GM21723 (cell line): ENCODE measurements around the gene ARID1B.

Source experiments
- ATAC-seq: cut with Tn5 transposase; IDR thresholded peaks from one replicate; pipeline ENCODE4 v1.9.1; 2021; ENCODE audit warnings: mild to moderate bottlenecking, moderate library complexity; ENCODE audit not compliant: unreplicated experiment

ARID1B gene

GRCh38 chr6:157229713-157230112, 452.5 kb downstream of the ARID1B start:
- ATAC-seq, result no peak

GRCh38 chr6:157230910-157231309, 453.7 kb downstream of the ARID1B start:
- no peak for ATAC-seq

GRCh38 chr6:157232161-157232895, 455.1 kb downstream of the ARID1B start:
- ATAC-seq, result no peak

GRCh38 chr6:157233156-157233555, 456.0 kb downstream of the ARID1B start:
- no peak for ATAC-seq

GRCh38 chr6:157233686-157234085, 456.5 kb downstream of the ARID1B start:
- ATAC-seq, result no peak

GRCh38 chr6:157235600-157236039, 458.4 kb downstream of the ARID1B start:
- ATAC-seq, result no peak

GRCh38 chr6:157236040-157236725, 459.0 kb downstream of the ARID1B start:
- ATAC-seq, result no peak

- ATAC-seq, result no peak
Observed at GRCh38 chr6:157238346-157238745, 461.2 kb downstream of the ARID1B start.

GRCh38 chr6:157239148-157239547, 462.0 kb downstream of the ARID1B start:
- no peak for ATAC-seq

- ATAC-seq, result no peak
Observed at GRCh38 chr6:157239671-157240058, 462.5 kb downstream of the ARID1B start.

GRCh38 chr6:157240059-157240959, 463.1 kb downstream of the ARID1B start:
- no peak for ATAC-seq

- ATAC-seq, result no peak
Observed at GRCh38 chr6:157240960-157241311, 463.8 kb downstream of the ARID1B start.

- ATAC-seq, result no peak
Observed at GRCh38 chr6:157242791-157243190, 465.6 kb downstream of the ARID1B start.

GRCh38 chr6:157244175-157244574, 467.0 kb downstream of the ARID1B start:
- ATAC-seq, result no peak

- no peak for ATAC-seq
Observed at GRCh38 chr6:157244780-157245179, 467.6 kb downstream of the ARID1B start.

- no peak for ATAC-seq
Observed at GRCh38 chr6:157245436-157245835, 468.3 kb downstream of the ARID1B start.

GRCh38 chr6:157246048-157246630, 469.0 kb downstream of the ARID1B start:
- no peak for ATAC-seq

GRCh38 chr6:157246771-157247484, 469.8 kb downstream of the ARID1B start:
- ATAC-seq, result no peak

GRCh38 chr6:157248264-157248663, 471.1 kb downstream of the ARID1B start:
- ATAC-seq, result no peak

GRCh38 chr6:157249826-157250225, 472.6 kb downstream of the ARID1B start:
- ATAC-seq, result no peak
